ENCODE data around the gene SPATA9. TPM values are rescaled to one million over a fixed set of nuclear protein-coding genes. Genes with fewer than 3 reads are reported as not detected.
A peak's percentile ranks its signal among the peaks of the same experiment; 100 is the strongest.

SPATA9 gene
- total and polyA plus RNA-seq, 9 of the 15 experiments (the other 6 are each of a cell fraction or from before 2014, with no cell fraction given), result 0.16 to 5.5 (median 0.39) TPM; not detected in 3

- Histone ChIP-seq H3K36me3 (ENCODE audit: control insufficient read depth, insufficient read depth, low read length) (no peaks in the 10 kb centered on the region; the same call in 2 of the 3 replicates), H3K4me2 (ENCODE audit: insufficient read depth, low read length) (no peak overlapping the region), H3K9ac (ENCODE audit: insufficient read depth in 1 of 2, low read depth in 2 of 2, low read length in 2 of 2) (no peak overlapping the region), H3K27me3 (ENCODE audit: control insufficient read depth in 2 of 2, insufficient read depth in 2 of 2, low read length in 2 of 2) (no peaks in the 10 kb centered on the region), H2AFZ (ENCODE audit: low read depth, low read length) (peak overlapping the region; percentile 18; the same call in 1 of the 2 replicates), H3K4me3 (no peak overlapping the region), H3K4me1 (replicated peaks in 1 of 2; ENCODE audit: control insufficient read depth in 2 of 2, insufficient read depth in 2 of 2, low read length in 2 of 2) (peaks cover 3 to 27% of the 10 kb centered on the region in 2 experiments; a peak in 4 of 5 replicates), H3K79me2 (ENCODE audit: control insufficient read depth, insufficient read depth, low read length) (no peaks in the 10 kb centered on the region), H3K27ac (ENCODE audit: extremely low read depth, low read depth, low read length) (no peak overlapping the region), H4K20me1 (replicated peaks; ENCODE audit: control insufficient read depth, insufficient read depth, low read length) (no peaks in the 10 kb centered on the region), H3K9me3 (replicated peaks; ENCODE audit: control insufficient read depth, insufficient read depth, low read depth, low read length) (no peaks in the 10 kb centered on the region), H3K9me1 (ENCODE audit: control insufficient read depth, insufficient read depth, low read length) (no peaks in the 10 kb centered on the region)
- ChIA-PET CTCF (ENCODE audit: low intra/inter-chr PET ratio) (no interaction called here), POLR2A (interaction anchor here (0.9 to 3.3 kb wide), 2 partner anchors 11 to 59 kb away, joined by 3 to 13 read pairs; partner anchors contain the start of gene RHOBTB3)
- 0% methylated on average over 1 of the region's 1 CpG for WGBS (ENCODE audit: insufficient coverage, low coverage, missing lambda C conversion rate)
- TF ChIP-seq ZNF785 (CRISPR knock-in tag; IDR thresholded peaks at IDR 0.05), result no peak
- no peak for TF ChIP-seq XRCC3 (IDR thresholded peaks at IDR 0.05)
- no peak for TF ChIP-seq GATA2 (CRISPR knock-in tag; IDR thresholded peaks at IDR 0.05)
- TF ChIP-seq TFAM (CRISPR knock-in tag; conservative IDR thresholded peaks at IDR 0.05), result no peak
- no peak for TF ChIP-seq EGR1 (conservative IDR thresholded peaks at IDR 0.05)
- TF ChIP-seq SREBF2 (CRISPR knock-in tag; IDR thresholded peaks at IDR 0.05), result no peak
- TF ChIP-seq PRDM10 (IDR thresholded peaks at IDR 0.05; ENCODE audit: partially characterized antibody), result no peak
- no peak for TF ChIP-seq TAF15 (IDR thresholded peaks at IDR 0.05; ENCODE audit: low read depth, low read length)
- TF ChIP-seq ZNF561 (CRISPR knock-in tag; conservative IDR thresholded peaks at IDR 0.05), result no peak
- TF ChIP-seq ZNF79 (CRISPR knock-in tag; IDR thresholded peaks at IDR 0.05; ENCODE audit: low read depth), result no peak
- no peak for TF ChIP-seq MLX (CRISPR knock-in tag; conservative IDR thresholded peaks at IDR 0.05)
- TF ChIP-seq ZBTB1 (CRISPR knock-in tag; IDR thresholded peaks at IDR 0.05; ENCODE audit: borderline replicate concordance, low read depth), result no peak
- TF ChIP-seq FIP1L1 (IDR thresholded peaks at IDR 0.05; ENCODE audit: low read depth, low read length, poor library complexity, severe bottlenecking), result no peak
- no peak for TF ChIP-seq CREBBP (IDR thresholded peaks at IDR 0.05; ENCODE audit: low read depth, low read length)
- TF ChIP-seq PREB (CRISPR knock-in tag; IDR thresholded peaks at IDR 0.05), result no peak
- TF ChIP-seq ZNF395 (CRISPR knock-in tag; IDR thresholded peaks at IDR 0.05), result no peak
- no TSS peak for BruUV-seq (replicated peaks)
- FAIRE-seq, result no peak
- intact Hi-C loops (cut with micrococcal nuclease) (no loop called here), in situ Hi-C loops (cut with MboI) (no loop called here)
- DNase-seq (ENCODE audit: extremely low read depth in 1 of 4, low spot score in 3 of 4), result no peak
- ATAC-seq, result no peak
These were observed 11.0 kb downstream of the SPATA9 start for GRCh38 chr5:95671826-95672225.
